ENCODE results near the gene CST5.
"Not testable (repeated sequence)": the region's sequence is repeated elsewhere in the genome, so short reads cannot be mapped to it uniquely, and the experiment has no call there.

The CST5 gene

GRCh38 chr20:23918896-23919295 is 39.3 kb upstream of the CST5 start:
- Histone ChIP-seq H3K27me3 (ENCODE audit: control insufficient read depth, insufficient read depth, low read length) (no peaks in the 10 kb centered on the region), H3K27ac (ENCODE audit: low read depth, low read length) (no peak overlapping the region), H3K4me3 (ENCODE audit: low read depth, low read length) (no peak overlapping the region), H3K36me3 (ENCODE audit: control insufficient read depth, insufficient read depth, low read length) (no peaks in the 10 kb centered on the region), H3K9me3 (ENCODE audit: control insufficient read depth, insufficient read depth, low read length) (no peaks in the 10 kb centered on the region), H3K4me1 (ENCODE audit: control insufficient read depth, insufficient read depth, low read length) (no peaks in the 10 kb centered on the region), H3K9ac (ENCODE audit: low read depth, low read length) (no peak overlapping the region)

GRCh38 chr20:23918101-23918862 is 38.7 kb upstream of the CST5 start:
- Histone ChIP-seq H3K4me3 (ENCODE audit: low read depth, low read length) (no peak overlapping the region), H3K4me1 (ENCODE audit: control insufficient read depth, insufficient read depth, low read length) (no peaks in the 10 kb centered on the region), H3K36me3 (ENCODE audit: control insufficient read depth, insufficient read depth, low read length) (no peaks in the 10 kb centered on the region), H3K9ac (ENCODE audit: low read depth, low read length) (no peak overlapping the region), H3K27me3 (ENCODE audit: control insufficient read depth, insufficient read depth, low read length) (no peaks in the 10 kb centered on the region), H3K9me3 (ENCODE audit: control insufficient read depth, insufficient read depth, low read length) (no peaks in the 10 kb centered on the region), H3K27ac (ENCODE audit: low read depth, low read length) (no peak overlapping the region)

- Histone ChIP-seq H3K27me3 (ENCODE audit: control insufficient read depth, insufficient read depth, low read length) (no peaks in the 10 kb centered on the region), H3K9ac (ENCODE audit: low read depth, low read length) (no peak overlapping the region), H3K4me3 (ENCODE audit: low read depth, low read length) (no peak overlapping the region), H3K4me1 (ENCODE audit: control insufficient read depth, insufficient read depth, low read length) (no peaks in the 10 kb centered on the region), H3K27ac (ENCODE audit: low read depth, low read length) (no peak overlapping the region), H3K36me3 (ENCODE audit: control insufficient read depth, insufficient read depth, low read length) (no peaks in the 10 kb centered on the region), H3K9me3 (ENCODE audit: control insufficient read depth, insufficient read depth, low read length) (no peaks in the 10 kb centered on the region)
Observed at GRCh38 chr20:23917024-23917725, 37.6 kb upstream of the CST5 start.

- no peak overlapping the region for H3K4me3 ChIP-seq (ENCODE audit: low read depth, low read length)
- no peak overlapping the region for H3K9ac ChIP-seq (ENCODE audit: low read depth, low read length)
- H3K27me3 ChIP-seq (ENCODE audit: control insufficient read depth, insufficient read depth, low read length) = no peaks in the 10 kb centered on the region
- H3K27ac ChIP-seq (ENCODE audit: low read depth, low read length) = no peak overlapping the region
- H3K36me3 ChIP-seq (ENCODE audit: control insufficient read depth, insufficient read depth, low read length) = no peaks in the 10 kb centered on the region
- H3K4me1 ChIP-seq (ENCODE audit: control insufficient read depth, insufficient read depth, low read length) = no peaks in the 10 kb centered on the region
- H3K9me3 ChIP-seq (ENCODE audit: control insufficient read depth, insufficient read depth, low read length) = no peaks in the 10 kb centered on the region
Observed at GRCh38 chr20:23915844-23916243, 36.3 kb upstream of the CST5 start.

- not testable (repeated sequence) for H3K27ac ChIP-seq (ENCODE audit: low read depth, low read length); H3K4me3 ChIP-seq (ENCODE audit: low read depth, low read length); H3K27me3 ChIP-seq (ENCODE audit: control insufficient read depth, insufficient read depth, low read length)
Observed at GRCh38 chr20:23914469-23914868, 34.9 kb upstream of the CST5 start.

GRCh38 chr20:23910210-23910609 is 30.7 kb upstream of the CST5 start:
- Histone ChIP-seq H3K4me3 (ENCODE audit: low read depth, low read length) (no peak overlapping the region), H3K27ac (ENCODE audit: low read depth, low read length) (no peak overlapping the region), H3K9me3 (ENCODE audit: control insufficient read depth, insufficient read depth, low read length) (no peaks in the 10 kb centered on the region), H3K4me1 (ENCODE audit: control insufficient read depth, insufficient read depth, low read length) (no peaks in the 10 kb centered on the region), H3K27me3 (ENCODE audit: control insufficient read depth, insufficient read depth, low read length) (no peaks in the 10 kb centered on the region), H3K9ac (ENCODE audit: low read depth, low read length) (no peak overlapping the region), H3K36me3 (ENCODE audit: control insufficient read depth, insufficient read depth, low read length) (no peaks in the 10 kb centered on the region)

More at GRCh38 chr20:23914469-23914868, 34.9 kb upstream of the CST5 start:
- not testable (repeated sequence) for H3K9me3 ChIP-seq (ENCODE audit: control insufficient read depth, insufficient read depth, low read length); H3K4me1 ChIP-seq (ENCODE audit: control insufficient read depth, insufficient read depth, low read length); H3K36me3 ChIP-seq (ENCODE audit: control insufficient read depth, insufficient read depth, low read length); H3K9ac ChIP-seq (ENCODE audit: low read depth, low read length)

- no peaks in the 10 kb centered on the region for H3K36me3 ChIP-seq (ENCODE audit: control insufficient read depth, insufficient read depth, low read length)
Observed at GRCh38 chr20:23909390-23909789, 29.8 kb upstream of the CST5 start.

GRCh38 chr20:23907579-23907978 is 28.0 kb upstream of the CST5 start:
- H3K9ac ChIP-seq (ENCODE audit: low read depth, low read length) = no peak overlapping the region
- no peaks in the 10 kb centered on the region for H3K27me3 ChIP-seq (ENCODE audit: control insufficient read depth, insufficient read depth, low read length)
- H3K4me3 ChIP-seq (ENCODE audit: low read depth, low read length) = no peak overlapping the region
- H3K4me1 ChIP-seq (ENCODE audit: control insufficient read depth, insufficient read depth, low read length) = no peaks in the 10 kb centered on the region
- no peaks in the 10 kb centered on the region for H3K36me3 ChIP-seq (ENCODE audit: control insufficient read depth, insufficient read depth, low read length)
- no peak overlapping the region for H3K27ac ChIP-seq (ENCODE audit: low read depth, low read length)
- peaks cover 4% of the 10 kb centered on the region; the same call in 1 of the 2 replicates for H3K9me3 ChIP-seq (ENCODE audit: control insufficient read depth, insufficient read depth, low read length)

More at GRCh38 chr20:23909390-23909789, 29.8 kb upstream of the CST5 start:
- Histone ChIP-seq H3K27ac (ENCODE audit: low read depth, low read length) (no peak overlapping the region), H3K4me3 (ENCODE audit: low read depth, low read length) (no peak overlapping the region), H3K4me1 (ENCODE audit: control insufficient read depth, insufficient read depth, low read length) (no peaks in the 10 kb centered on the region), H3K27me3 (ENCODE audit: control insufficient read depth, insufficient read depth, low read length) (no peaks in the 10 kb centered on the region), H3K9me3 (ENCODE audit: control insufficient read depth, insufficient read depth, low read length) (no peaks in the 10 kb centered on the region), H3K9ac (ENCODE audit: low read depth, low read length) (no peak overlapping the region)

GRCh38 chr20:23902396-23902795 is 22.8 kb upstream of the CST5 start:
- H3K9me3 ChIP-seq (ENCODE audit: control insufficient read depth, insufficient read depth, low read length); H3K27ac ChIP-seq (ENCODE audit: low read depth, low read length); H3K27me3 ChIP-seq (ENCODE audit: control insufficient read depth, insufficient read depth, low read length); H3K36me3 ChIP-seq (ENCODE audit: control insufficient read depth, insufficient read depth, low read length); H3K4me3 ChIP-seq (ENCODE audit: low read depth, low read length); H3K9ac ChIP-seq (ENCODE audit: low read depth, low read length); H3K4me1 ChIP-seq (ENCODE audit: control insufficient read depth, insufficient read depth, low read length): not testable (repeated sequence)

GRCh38 chr20:23890867-23891266 is 11.3 kb upstream of the CST5 start:
- not testable (repeated sequence) for H3K4me3 ChIP-seq (ENCODE audit: low read depth, low read length); H3K9me3 ChIP-seq (ENCODE audit: control insufficient read depth, insufficient read depth, low read length); H3K9ac ChIP-seq (ENCODE audit: low read depth, low read length); H3K27me3 ChIP-seq (ENCODE audit: control insufficient read depth, insufficient read depth, low read length); H3K36me3 ChIP-seq (ENCODE audit: control insufficient read depth, insufficient read depth, low read length); H3K4me1 ChIP-seq (ENCODE audit: control insufficient read depth, insufficient read depth, low read length); H3K27ac ChIP-seq (ENCODE audit: low read depth, low read length)

GRCh38 chr20:23889775-23890187 is 10.2 kb upstream of the CST5 start:
- no peaks in the 10 kb centered on the region for H3K4me1 ChIP-seq (ENCODE audit: control insufficient read depth, insufficient read depth, low read length)
- no peak overlapping the region for H3K4me3 ChIP-seq (ENCODE audit: low read depth, low read length)
- no peaks in the 10 kb centered on the region for H3K27me3 ChIP-seq (ENCODE audit: control insufficient read depth, insufficient read depth, low read length)
- H3K36me3 ChIP-seq (ENCODE audit: control insufficient read depth, insufficient read depth, low read length) = no peaks in the 10 kb centered on the region
- H3K27ac ChIP-seq (ENCODE audit: low read depth, low read length) = no peak overlapping the region
- H3K9ac ChIP-seq (ENCODE audit: low read depth, low read length) = no peak overlapping the region
- no peaks in the 10 kb centered on the region for H3K9me3 ChIP-seq (ENCODE audit: control insufficient read depth, insufficient read depth, low read length)

Data from HUES48 (cell line).